Measurements from ENCODE around the gene CTPS2. TPM values are rescaled to one million over a fixed set of nuclear protein-coding genes. Genes with fewer than 3 reads are reported as not detected.

The CTPS2 gene
- total RNA-seq, 1 donor from 2014 or later = 26.1 TPM

DNA sequence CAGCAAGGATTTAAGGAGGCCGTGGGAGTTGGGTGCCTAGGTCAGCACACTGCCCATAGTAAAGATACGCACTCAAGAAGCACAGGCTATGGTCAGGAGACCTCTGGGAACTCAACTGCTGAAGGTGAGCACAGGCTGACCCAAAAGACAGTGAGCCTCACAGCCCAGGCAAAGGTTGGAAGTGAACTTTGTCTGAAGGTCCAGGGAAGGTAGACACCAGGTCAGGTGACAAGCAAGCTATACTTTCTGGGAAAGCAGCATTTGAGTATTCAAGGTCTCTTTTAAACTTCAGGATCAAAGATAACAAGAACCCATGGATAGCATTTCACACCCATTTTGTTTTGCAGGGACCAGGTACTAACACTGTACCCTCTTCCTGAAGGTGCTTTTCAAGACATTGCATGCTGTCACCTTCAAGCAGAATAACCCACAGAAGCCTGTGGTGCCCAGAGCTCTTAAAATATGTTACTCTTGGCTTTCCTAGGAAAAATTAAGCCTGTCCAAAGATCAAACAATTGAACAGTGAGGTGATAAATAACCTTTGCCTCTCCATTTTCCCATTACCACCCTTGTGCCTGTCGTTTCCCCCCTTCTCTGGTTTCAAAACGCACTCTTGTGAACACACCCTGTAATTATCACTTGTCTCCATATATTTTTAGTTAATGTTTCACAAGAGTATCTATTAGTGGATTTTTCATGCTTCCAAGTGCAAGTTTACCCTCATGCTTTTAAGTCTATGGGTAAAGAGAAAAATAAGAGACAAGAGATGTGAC, 65.9 kb downstream of the CTPS2 start:
- Mint-ChIP-seq H3K27me3 (ENCODE audit: low read depth) (no peaks in the 10 kb centered on the region), H3K4me1 (ENCODE audit: low read depth) (peaks cover 34% of the 10 kb centered on the region), H3K27ac (ENCODE audit: unreplicated experiment) (no peak overlapping the region), H3K36me3 (ENCODE audit: low read depth) (peaks cover 11% of the 10 kb centered on the region), H3K4me3 (ENCODE audit: unreplicated experiment) (no peak overlapping the region), H3K9me3 (ENCODE audit: low read depth) (no peaks in the 10 kb centered on the region)
- DNase-seq (ENCODE audit: low spot score) = no peak
- TF ChIP-seq, protein P1, sequence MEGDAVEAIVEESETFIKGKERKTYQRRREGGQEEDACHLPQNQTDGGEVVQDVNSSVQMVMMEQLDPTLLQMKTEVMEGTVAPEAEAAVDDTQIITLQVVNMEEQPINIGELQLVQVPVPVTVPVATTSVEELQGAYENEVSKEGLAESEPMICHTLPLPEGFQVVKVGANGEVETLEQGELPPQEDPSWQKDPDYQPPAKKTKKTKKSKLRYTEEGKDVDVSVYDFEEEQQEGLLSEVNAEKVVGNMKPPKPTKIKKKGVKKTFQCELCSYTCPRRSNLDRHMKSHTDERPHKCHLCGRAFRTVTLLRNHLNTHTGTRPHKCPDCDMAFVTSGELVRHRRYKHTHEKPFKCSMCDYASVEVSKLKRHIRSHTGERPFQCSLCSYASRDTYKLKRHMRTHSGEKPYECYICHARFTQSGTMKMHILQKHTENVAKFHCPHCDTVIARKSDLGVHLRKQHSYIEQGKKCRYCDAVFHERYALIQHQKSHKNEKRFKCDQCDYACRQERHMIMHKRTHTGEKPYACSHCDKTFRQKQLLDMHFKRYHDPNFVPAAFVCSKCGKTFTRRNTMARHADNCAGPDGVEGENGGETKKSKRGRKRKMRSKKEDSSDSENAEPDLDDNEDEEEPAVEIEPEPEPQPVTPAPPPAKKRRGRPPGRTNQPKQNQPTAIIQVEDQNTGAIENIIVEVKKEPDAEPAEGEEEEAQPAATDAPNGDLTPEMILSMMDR (IDR thresholded peaks at IDR 0.05) = no peak

DNA sequence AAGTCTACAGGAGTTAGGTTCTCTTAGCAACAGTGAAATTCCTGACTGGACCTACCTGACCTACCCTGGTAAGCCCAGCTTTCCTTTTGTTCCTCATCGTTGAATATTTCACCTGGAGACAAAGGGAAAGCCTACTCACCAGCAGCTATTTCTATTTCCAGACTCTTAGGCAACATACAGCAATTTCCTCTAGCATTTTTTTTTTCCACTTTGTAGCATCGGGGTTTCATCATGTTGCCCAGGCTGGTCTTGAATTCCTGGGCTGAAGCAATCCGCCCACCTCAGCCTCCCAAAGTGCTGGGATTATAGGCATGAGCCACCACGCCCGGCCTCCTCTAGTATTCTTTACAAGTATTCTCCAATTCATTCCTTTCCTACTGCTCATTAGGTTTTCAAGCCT, 69.3 kb downstream of the CTPS2 start:
- H3K4me3 Mint-ChIP-seq (ENCODE audit: unreplicated experiment) = no peak overlapping the region
- peak overlapping the region; percentile 76 for H3K27ac Mint-ChIP-seq (ENCODE audit: unreplicated experiment)
- TF ChIP-seq, protein P1 (IDR thresholded peaks at IDR 0.05) = no peak
- no peak for DNase-seq (ENCODE audit: low spot score)
- no peaks in the 10 kb centered on the region for H3K27me3 Mint-ChIP-seq (ENCODE audit: low read depth)
- peaks cover 29% of the 10 kb centered on the region for H3K4me1 Mint-ChIP-seq (ENCODE audit: low read depth)
- peaks cover 19% of the 10 kb centered on the region for H3K36me3 Mint-ChIP-seq (ENCODE audit: low read depth)
- H3K9me3 Mint-ChIP-seq (ENCODE audit: low read depth) = no peaks in the 10 kb centered on the region

DNA sequence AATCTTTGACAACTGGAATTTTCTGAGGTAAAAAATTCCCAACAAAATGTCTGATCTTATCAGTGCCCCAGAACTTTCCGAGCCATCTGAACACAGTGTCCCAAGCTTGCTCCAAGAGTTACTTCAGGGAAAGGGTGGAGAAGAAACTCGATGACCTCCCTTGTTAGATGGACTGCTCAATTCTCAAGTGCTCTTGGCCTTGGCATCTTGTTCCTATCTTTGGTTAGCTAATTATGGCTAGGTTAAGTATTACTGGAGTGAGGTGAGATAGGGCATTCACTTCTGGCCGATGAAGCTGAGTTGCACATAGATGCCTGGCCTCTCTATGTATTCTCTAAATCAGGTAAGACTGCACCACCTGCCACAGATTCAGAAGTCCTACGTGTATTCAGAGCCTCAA, 71.6 kb downstream of the CTPS2 start:
- no peaks in the 10 kb centered on the region for H3K27me3 Mint-ChIP-seq (ENCODE audit: low read depth)
- no peak overlapping the region for H3K27ac Mint-ChIP-seq (ENCODE audit: unreplicated experiment)
- peaks cover 26% of the 10 kb centered on the region for H3K4me1 Mint-ChIP-seq (ENCODE audit: low read depth)
- H3K36me3 Mint-ChIP-seq (ENCODE audit: low read depth) = peaks cover 20% of the 10 kb centered on the region
- no peak for DNase-seq (ENCODE audit: low spot score)
- TF ChIP-seq, protein P1 (IDR thresholded peaks at IDR 0.05) = no peak
- H3K9me3 Mint-ChIP-seq (ENCODE audit: low read depth) = no peaks in the 10 kb centered on the region
- H3K4me3 Mint-ChIP-seq (ENCODE audit: unreplicated experiment) = no peak overlapping the region

DNA sequence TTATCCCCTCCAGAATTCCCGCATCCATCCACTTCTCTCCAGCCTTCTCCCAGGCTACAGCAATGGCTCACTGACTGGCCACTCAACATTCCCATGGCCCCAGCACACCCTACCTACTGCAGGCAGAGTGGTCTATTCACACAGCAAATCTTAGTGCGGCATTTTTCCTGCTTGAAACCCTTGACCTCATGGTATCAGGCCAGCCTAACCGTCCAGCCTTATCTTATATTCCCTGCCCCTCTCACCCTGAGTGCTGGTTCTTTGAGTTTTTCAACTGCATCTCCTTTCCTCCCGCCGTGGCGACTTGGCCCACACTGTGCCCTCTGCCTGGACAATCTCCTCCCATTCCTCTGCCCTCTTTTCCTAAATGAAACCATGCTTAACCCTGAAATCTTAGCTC, 72.5 kb downstream of the CTPS2 start:
- no peak for DNase-seq (ENCODE audit: low spot score)
- Mint-ChIP-seq H3K27me3 (ENCODE audit: low read depth) (no peaks in the 10 kb centered on the region), H3K4me1 (ENCODE audit: low read depth) (peaks cover 26% of the 10 kb centered on the region), H3K27ac (ENCODE audit: unreplicated experiment) (no peak overlapping the region), H3K36me3 (ENCODE audit: low read depth) (peaks cover 19% of the 10 kb centered on the region), H3K4me3 (ENCODE audit: unreplicated experiment) (no peak overlapping the region), H3K9me3 (ENCODE audit: low read depth) (no peaks in the 10 kb centered on the region)
- TF ChIP-seq, protein P1 (IDR thresholded peaks at IDR 0.05) = no peak

DNA sequence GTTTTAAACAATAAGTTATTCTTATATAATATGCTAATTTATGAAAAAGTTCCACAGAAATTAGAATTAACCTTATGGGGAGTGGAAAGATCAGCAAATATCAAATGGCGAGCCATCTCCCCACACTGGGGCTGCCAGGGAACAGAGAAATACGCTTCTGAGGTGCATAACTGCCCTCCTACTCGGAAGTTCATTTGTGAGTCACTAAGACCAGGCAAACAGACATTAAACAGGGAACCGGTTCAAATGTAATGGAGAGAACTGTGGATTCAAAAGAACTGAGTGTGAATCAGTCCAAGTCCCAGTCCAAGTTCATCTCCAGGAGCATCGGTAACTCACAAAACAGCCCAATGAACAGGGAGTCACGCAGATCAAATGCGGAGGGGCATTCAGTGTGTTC, 73.9 kb downstream of the CTPS2 start:
- Mint-ChIP-seq H3K4me1 (ENCODE audit: low read depth) (peaks cover 30% of the 10 kb centered on the region), H3K36me3 (ENCODE audit: low read depth) (peaks cover 19% of the 10 kb centered on the region), H3K9me3 (ENCODE audit: low read depth) (no peaks in the 10 kb centered on the region), H3K4me3 (ENCODE audit: unreplicated experiment) (no peak overlapping the region), H3K27ac (ENCODE audit: unreplicated experiment) (peak overlapping the region; percentile 74), H3K27me3 (ENCODE audit: low read depth) (no peaks in the 10 kb centered on the region)
- DNase-seq (ENCODE audit: low spot score) = no peak
- TF ChIP-seq, protein P1 (IDR thresholded peaks at IDR 0.05) = no peak
